8988T (cell line): ENCODE measurements around the gene FLYWCH2.

Experiments
- DNase-seq: peaks from one replicate; pipeline ENCODE4 v3.0.0; 2011

The FLYWCH2 gene, protein sequence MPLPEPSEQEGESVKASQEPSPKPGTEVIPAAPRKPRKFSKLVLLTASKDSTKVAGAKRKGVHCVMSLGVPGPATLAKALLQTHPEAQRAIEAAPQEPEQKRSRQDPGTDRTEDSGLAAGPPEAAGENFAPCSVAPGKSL

DNA sequence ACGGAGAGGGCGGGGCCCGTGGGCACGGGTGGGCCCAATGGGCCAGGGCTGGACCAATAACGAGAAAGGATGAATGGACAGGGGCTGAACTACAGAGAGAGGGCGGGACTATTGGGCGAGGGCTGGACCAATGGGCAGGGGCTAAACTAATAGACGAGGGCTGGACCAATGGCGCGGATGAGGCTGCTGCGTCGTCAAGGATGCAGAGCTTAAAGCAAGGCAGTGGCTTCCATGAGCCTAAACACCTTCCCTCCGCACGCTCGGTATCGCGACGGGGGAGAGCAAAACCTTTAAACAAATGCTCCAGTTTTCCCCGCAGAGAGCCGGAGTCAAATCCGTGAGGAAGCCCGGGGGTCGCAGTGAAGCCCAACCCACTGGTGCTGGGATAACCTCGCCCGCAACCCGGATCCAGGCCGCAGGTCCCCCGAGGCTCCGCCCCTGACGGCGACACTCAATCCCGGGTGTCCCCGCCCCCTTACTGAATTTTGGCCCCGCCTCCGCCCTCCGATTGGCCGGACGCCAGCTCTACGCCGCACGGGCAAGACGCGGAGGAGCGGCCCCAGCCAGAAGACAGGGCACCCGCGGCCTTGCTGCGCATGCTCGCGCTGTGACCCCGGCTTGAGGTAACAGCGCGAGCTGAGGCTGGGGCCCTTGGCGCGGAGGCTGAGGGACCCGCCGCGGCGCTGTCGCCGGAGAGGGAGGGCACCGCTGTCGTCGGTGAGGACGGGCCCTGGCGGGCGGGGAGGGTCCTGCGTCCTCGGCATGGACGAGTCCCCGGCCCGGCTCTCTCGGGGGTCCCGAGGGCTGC, at the start of gene FLYWCH2:
TSS of gene FLYWCH2 (plus strand) at position 566 of the 808 bp plus-strand sequence. CDS start 13,235 bp downstream, outside the sequence.
- DNase-seq: peak; percentile 70

DNA sequence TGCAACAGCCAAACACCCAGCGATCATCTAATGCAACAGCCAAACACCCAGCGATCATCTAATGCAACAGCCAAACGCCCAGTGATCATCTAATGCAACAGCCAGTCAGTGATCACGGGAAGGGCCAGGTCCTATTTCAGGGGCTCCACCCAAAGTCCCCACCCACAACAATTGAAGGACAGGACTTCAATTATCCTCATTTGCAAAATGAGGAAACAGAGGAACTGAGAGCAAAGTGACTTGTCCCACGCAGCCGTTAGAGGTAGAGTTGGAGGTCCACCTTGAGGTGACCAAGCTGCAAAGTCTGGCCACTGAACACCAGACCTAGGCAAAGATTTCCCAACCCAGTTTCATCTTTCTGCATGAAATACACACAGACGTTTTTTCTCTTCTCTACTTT, 49.2 kb upstream of the FLYWCH2 start:
- DNase-seq: no peak

DNA sequence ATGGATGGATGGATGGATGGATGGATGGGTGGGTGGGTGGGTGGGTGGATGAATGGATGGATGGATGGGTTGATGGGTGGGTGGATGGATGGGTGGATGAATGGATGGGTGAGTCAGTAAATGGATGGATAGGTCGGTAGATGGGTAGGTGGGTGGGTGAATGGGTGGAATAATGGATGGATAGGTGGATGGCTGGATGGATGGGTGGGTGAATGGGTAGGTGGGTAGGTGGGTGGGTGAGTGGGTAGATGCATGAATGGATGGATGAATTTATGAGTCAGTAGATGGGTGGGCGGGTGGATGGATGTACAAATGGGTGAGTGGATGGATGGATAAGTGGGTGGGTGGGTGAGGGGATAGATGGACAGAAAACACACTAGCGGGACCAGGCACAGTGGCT, 48.0 kb upstream of the FLYWCH2 start:
- DNase-seq: no peak

DNA sequence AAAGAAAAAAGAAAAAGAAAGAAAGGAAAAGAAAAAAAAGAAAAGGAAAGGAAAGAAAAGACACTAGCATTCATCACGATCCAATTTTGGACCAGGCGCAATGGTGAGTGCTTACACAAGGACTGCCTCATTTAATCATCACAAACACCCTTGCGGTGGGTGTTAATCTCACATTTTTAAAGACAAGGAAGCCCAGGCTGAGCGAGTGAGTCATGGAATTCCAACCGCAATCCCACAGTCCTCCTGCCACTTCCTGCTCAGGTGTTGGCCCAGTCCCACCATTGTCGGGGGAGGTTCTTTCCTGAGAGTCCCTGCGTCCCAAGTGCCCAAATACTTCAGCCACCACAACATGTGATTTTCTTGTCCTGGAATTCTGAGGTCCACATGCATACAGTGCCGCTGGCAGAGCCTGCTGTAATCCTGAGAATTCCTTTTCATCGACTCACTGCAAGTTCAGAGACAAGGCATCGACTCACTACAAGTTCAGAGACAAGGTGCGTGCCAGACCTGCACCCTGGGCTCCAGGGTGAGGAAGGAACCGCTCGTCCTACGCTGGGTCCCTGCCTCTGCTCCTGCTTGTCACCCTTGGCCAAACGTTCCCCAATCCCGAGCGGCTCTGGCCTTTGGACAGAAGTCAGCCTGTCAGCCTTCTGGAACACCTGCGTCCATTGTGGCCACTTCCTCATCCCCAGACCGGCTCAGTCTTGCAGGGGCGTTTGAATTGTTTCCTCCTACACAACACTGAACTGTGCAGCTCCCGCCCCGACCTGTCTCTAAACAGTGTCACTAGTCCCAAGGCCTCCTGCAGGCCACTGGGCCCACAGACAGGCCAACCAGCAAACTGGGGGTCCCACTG, 47.1 kb upstream of the FLYWCH2 start:
- DNase-seq: peak; percentile 82

DNA sequence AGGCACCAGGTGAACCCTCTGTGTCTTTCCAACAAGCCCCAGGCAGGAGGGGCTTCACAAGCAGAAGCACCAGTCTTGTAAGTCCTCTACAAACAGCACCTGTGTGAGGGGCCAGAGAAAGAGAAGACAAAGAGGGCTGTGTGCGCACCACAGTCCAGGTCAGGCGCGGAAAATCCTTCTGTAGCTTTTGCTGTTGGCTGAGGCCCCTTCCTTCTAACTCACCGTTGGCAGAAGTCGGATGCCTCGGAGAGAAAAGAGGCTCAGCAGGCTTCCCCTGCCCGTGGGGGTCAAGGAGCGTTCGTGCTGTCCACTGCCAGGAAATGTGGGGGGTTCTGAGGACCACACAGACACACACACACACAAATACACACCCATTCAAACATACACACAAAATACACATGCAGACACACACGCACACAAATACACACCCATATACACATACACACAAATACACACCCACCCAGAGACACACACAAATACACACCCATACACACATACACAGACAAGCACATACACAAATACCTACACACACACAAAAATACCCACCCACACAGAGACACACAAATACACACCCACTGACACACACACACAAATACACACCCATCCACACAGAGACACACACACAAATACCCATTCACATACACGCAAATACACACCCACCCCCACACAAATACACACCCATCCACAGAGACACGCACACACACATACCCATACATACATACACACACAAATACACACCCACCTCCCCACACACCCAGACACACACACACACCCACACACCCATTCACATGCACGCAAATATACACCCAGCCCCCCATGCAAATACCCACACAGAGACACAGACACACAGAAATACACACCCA, 46.1 kb upstream of the FLYWCH2 start:
- no peak for DNase-seq

DNA sequence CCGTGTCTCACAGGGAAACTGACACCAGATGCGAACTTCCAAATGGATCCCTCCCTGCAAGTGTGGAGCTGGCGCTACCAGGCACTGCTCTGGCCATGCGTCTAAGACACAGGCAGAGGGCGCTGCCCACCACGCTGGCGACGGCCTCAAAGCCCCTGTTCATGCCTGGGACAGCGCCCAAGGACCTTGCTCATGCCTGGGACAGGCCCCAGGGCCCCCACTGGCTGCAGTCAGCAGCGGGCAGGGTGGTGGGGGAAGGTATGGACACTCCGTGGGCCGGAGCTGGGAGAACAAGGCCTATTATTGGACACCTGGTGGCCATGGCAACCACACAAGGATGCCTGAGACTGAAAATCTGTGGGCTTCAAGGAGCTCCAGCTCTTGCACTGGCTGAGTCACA, 44.1 kb upstream of the FLYWCH2 start:
- peak; percentile 80 for DNase-seq

DNA sequence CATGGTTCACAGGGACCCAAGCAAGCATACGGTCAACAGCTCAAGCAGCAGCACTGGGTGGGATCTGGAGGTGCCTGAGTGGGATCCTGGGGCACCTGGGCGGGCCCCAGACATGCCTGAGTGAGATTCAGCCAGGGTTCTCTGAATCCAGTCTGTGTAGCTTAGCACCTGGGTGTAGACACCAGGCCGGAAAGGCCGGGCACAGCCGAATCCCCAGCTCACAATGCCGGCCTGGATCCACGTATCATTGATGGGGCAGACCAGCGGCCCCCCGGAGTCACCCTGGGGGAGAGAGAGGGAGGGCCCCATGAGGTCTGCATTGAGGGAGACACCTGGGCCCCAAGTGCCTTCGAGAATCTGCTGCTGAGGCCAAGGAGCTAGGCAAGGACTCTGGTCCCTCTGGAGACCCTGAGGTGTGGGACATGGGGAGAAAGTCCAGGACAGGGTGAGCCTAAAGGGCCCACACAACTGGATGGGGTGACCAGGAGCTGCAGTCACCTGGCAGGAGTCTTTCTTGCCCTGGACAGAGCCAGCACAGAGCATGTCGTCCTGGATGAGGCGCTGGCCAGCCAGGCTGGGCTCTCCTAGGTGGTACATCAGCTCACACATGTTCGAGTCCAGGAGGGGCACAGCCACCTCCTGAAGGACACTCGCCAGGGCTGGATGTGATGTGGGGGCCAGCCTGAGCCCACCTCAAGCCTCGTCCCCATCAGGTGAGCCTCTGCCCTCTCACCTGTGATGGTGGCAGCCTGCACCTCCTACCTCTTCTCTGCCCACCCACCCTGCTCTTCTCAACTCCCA, 43.2 kb upstream of the FLYWCH2 start:
- DNase-seq: no peak

DNA sequence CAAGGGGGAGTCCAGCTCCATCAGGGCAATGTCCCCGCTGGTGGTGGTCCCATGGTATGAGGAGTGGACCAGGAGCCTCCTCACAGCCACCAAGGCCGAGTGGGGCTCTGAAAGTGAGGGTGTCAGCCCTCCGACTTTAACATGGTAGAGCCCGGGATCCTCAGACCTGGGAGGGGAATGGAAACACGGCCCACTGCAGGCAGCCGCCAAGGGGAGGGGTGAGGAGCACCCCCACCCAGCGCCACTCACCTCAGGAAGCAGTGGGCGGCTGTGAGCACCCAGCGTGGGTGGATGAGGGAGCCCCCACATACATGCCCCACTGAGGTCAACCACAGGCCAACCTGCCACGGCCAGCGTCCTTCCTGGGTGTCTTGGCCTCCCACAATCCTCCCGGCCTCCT, 42.1 kb upstream of the FLYWCH2 start:
- DNase-seq: no peak

DNA sequence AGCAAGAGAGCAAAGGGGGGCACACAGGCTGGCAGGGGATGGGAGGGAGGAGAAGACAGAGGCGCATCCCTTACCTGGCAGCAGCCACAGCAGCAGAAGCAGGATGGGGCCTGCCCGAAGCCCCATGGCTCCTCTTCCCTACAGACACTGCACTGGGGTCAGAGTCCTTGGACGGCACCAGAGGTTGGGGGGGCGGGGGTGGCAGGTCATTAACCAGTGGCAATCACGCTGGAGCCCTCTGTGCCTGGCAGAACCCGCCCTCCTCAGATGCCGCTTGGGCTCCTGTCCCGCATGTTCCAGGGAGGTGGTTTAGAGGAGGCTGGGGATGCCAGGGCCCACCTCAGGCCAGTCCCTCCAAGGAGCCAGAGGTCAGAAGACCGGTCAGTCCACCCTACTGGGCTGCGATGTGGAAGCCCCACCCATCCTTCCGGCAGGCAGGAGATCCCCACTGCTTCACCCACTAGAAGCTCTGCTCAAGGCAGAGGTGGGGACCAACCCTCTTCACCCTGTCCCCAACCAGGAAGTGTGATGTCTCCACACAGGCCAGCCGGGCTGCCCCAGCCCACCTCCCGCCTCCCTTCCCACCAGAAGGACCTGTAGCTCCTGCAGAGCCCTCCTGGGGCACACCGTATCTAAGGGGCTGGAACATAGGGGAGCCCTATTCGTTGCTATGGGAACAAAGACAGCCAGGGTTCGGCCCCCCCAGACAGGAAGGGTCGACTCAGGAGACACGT, 41.2 kb upstream of the FLYWCH2 start:
- DNase-seq: no peak

DNA sequence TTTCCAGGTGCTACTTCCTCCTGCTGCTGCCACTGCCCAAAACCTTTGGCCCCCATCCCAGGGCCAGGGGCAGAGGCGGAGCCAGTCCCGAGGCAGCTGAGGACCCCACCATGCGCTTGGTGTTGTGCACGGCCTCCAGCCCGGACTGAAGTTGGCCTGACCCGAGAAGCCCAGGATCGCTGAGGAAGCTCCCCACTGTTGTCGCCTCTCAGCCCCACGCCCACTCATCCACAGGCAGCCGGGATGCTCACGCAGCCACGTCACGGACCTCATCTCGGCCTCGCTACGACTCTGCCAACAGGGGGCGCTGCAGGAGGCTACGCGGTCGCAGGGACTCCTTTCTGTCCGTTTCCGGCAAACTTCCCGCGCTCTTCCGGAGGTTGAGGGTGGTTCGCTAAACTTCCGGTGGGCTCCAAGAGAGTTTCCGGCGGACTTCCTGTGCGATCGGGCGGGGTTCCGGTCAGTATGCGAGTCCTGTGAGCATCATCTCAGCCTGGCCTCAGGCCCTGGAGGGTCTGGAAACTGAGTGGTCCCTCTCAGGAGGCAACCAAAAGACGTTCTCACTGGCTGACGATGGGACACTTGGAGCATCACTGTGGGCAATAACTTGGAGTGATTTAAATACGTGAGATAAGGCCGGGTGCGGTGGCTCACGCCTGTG, 40.5 kb upstream of the FLYWCH2 start:
- peak; percentile 55 for DNase-seq

DNA sequence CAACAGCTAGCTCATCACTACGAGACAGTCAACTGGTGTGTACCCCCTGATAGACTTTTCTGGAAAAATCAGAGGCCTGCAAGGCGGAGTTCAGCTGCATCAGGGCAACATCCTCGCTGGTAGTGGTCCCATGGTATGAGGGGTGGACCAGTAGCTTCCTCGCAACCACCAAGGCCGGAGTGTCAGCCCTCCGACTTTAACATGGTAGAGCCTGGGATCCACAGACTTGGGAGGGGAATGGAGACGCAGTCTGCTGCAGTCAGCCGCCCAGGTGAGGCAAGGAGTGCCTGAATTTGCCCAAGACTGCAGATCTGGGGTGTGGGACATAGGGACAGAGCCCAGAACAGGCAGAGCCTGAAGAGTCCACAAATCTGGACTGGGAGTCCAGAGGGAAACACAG, 39.5 kb upstream of the FLYWCH2 start:
- no peak for DNase-seq

DNA sequence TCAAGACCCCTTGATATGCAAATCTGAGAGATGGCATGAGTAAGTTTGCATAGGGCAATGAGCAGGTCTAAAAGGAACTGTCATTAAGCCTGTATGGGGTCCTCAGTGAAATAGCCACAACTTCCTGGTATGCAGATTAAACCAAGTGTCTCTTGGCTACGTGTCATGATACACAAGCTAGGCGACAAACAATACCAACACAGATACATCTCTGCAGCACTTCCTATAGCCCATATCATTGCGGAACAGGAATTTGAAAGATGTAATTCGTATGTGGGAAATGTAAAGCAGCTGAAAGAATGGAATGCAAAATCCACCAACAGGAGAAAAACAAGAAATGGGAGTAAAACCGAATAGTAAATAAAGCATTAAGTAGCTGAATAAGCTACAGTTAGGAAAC, 37.9 kb upstream of the FLYWCH2 start:
- DNase-seq: no peak

DNA sequence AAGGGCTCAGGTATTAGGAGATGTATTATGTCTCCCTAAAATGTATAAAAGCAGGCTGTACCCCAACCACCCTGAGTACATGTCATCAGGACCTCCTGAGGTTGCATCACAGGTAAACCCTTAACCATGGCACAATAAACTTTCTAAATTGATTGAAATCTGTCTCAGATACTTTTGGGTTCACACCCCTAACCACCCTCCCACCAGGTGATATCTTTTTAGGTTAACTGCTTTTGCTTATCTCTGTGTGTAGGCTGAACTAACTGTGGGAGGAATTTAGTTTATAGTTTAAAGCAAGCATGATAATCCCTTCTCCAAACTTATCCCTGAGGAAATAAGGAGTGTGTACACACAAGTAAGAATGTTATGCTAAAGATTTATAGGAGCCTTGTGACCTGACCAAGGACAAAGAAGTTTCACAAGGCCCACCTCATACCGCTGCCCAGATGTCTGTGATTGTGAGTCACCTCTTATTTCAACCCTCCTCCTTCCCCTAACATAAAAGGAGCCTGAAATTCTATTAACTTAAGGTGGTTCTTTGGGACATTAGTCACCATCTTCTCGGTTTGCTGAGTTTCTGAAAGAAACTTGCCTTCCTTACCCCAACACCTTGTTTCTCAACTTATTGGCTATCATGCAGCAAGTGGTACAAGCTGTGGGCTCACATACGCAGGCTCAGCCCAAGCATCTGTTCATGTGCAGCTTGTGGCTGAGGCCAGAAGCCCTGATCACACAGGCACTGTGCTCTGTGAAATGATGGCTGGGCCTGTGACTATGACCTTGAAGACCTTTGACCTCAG, 36.3 kb upstream of the FLYWCH2 start:
- DNase-seq: no peak

DNA sequence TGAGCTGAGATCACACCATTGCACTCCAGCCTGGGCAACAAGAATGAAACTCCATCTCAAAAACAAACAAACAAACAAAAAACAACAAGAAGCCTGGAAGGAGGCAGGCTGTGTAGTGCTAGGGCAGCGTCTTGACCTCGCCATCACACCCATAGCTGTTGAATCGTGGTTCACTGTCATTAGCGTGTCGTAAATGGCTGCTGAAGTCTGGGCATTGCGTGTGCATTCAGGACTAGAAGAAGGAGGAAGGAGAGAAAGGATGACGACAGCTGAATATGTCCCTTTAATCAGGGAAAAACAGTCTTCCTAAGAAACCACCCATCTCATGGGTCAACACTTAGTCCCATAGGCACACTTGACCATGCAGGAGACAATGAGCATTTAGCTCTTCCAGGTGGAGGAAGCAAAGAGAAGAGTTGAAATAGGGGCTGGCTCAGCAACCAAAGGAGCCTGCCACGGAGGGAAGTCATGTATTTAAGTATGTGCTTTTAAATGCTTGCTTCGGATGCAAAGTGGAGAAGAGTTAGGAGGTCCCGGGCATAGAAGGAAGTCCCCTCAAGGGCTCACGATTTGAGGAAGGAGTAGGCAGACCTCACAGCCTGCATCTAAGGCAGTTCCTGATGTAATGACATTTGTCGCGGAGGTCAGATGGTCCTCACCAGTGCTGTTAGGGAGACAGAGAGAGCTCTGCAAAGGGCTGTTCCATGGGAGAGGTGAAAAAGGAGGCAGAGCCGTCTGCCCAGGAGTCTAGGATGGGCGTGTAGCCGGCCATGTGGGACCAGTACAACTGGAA, 33.9 kb upstream of the FLYWCH2 start:
- no peak for DNase-seq

DNA sequence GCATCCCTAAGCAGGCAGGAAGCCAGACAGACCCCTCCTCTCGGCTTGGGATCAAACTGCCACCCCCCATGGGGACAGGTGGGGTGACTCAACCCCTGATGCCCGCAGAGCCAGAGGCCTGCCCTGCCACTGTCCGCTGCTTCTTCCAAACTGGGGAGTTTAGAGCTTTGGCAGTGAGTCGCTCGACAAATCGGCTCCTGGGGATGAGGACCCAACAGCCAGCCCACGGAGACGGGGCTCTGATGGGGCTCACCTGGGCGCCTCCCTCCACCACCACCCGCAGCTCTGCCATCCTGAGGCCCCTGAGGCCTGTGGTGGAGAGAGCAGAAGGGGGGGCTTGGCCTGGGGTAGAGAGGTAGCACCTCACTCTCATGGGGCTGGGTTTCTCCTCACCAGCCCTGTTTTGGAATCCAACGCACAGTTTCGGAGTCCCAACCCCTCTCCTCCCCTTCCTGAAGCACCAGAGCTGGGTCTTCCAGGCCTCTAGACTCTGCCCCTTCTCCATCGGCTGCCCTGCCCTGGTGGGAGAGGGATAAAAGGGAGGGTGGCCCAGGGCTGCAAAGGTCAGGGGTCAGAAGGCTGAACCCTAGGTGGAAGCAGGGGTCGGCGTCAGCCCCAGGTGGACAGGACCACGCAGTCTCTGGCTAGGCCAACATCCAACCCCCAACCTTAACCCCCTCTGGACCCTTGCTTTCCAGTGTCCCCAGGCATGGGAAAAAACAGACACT, 30.8 kb upstream of the FLYWCH2 start:
- DNase-seq: no peak

DNA sequence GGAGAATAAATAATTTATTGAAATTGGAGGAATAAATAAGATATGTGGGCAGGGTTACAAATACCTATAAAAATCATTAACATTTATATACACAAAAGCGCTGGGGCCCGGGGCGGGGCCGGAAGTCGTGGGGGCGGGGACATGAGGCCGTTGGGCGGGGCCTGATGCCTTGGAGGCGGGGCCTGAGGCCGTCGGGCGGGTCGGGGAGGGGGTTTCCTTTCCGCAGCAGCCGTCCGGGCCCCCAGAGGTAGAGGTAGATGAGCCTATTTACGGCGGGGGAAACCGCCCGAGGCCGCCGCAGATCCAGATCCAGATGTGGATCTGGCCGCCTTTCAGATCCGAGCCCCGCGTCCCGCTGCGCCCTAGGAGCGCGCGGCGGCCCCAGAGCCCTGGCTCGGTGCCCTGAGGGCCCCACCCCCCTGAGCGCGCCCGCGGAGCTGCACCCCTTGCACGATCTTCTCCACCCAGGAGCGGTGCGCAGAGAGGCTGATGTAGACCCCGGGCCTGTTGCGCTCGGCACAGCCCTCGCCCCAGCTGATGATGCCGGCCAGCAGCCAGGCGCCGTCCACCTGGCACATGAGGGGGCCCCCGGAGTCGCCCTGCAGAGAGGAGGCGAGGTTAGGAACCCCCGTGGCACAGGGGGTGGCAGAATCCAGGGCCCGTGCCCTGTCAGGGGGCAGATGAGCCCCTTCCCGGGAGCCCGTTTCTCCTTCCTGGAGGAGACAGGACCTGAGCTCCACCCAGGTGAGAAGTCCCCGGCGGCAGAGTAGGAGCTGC, 30.1 kb upstream of the FLYWCH2 start:
- DNase-seq: no peak

DNA sequence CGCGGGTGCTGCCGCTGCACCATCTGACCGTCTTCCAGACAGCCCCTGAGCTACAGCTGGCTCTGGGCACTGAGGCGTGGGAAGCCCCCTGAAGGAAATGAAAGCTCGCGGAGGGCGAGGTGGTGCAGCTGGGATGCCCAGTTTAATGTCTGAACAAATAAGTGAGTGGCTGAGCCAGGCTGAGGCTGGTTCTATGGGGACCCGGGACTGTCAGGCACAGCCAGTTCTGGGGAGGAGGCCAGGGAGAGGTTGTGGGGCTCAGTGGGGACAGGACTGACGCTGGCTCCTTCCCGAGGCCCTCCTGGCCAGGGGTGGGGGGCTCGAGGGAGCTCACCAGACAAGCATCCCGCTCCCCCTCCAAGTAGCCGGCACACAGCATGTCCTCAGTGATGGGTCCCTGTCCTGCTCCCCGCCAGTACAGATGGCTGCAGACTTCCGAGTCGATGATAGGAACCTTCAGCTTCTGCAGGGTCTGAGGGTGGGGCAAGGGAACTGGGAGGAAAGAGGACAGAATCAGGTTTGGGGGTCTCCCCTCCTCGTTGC, 29.4 kb upstream of the FLYWCH2 start:
- DNase-seq: no peak
